GM18526 (cell line): ENCODE results near the gene CLHC1.

Experiments
- POLR2A ChIP-seq: IDR thresholded peaks from 3 replicates; pipeline ENCODE4 v1.6.1; 2011; ENCODE audit not compliant: insufficient read length; ENCODE audit errors: extremely low read depth

Gene CLHC1

DNA sequence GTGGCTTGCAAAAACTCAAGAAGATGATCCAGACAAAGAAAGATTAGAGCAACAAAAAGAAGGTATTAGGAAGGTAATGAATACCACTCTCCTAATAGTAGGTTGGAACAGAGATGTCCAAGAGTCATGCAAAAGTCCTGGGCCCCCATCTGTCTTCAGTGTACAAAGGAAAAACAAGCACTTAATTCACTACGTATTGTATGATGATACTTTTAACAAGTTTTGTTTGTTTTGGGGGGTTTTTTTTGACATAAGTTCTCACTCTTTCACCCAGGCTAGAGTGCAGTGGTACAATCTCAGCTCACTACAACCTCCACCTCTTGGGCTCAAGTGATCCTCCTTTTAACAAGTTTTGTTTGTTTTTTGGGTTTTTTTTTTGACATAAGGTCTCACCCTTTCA lies 101.2 kb downstream of the CLHC1 start:
- TF ChIP-seq POLR2A: no peak
